K562 (cell line): ENCODE data around the gene VWA7. TPM values are rescaled to one million over a fixed set of nuclear protein-coding genes. Genes with fewer than 3 reads are reported as not detected.

Experiments used
- ATAC-seq: fragments of 200-7000 bp; cut with Tn5 transposase; 3 replicates; pipeline ENCODE4 v1.9.1; 2020; ENCODE audit warnings: moderate library complexity
- BruUV-seq: library from RNA; stranded (reverse); fragments of 400-500 nt; replicated peaks from 2 replicates; lab custom pipeline; 2021; lab: Mats Ljungman, UMichigan
- CTCF ChIA-PET: fragments of 300-600 bp; formaldehyde crosslinking; extraction: SDS; loops from one replicate; lab custom pipeline; 2021; ENCODE audit warnings: low intra/inter-chr PET ratio; lab: Yijun Ruan, JAX
- POLR2A ChIA-PET: fragments of 300-600, 350-650 bp; sonication (Branson Sonifier 250); formaldehyde crosslinking; extraction: SDS; loops from one replicate; lab custom pipeline; 2021; ENCODE audit warnings: antibody characterized with exemption, inconsistent platforms; lab: Yijun Ruan, JAX
- DNase-seq, 4 experiments: peaks; one replicate each; pipeline versions ENCODE4 v3.0.0 to v3.0.0-alpha.2; 2011 to 2018; ENCODE audit warnings: low spot score in 3 of 4, mixed read lengths in 3 of 4; ENCODE audit errors: extremely low read depth in 1 of 4
- FAIRE-seq: peaks from 2 replicates; lab custom pipeline; 2011; peaks lifted over from hg19 to GRCh38; lab: Jason Lieb, UNC
- H2AFZ ChIP-seq: 2 replicates; pipeline ENCODE4 v1.6.0; 2011; ENCODE audit warnings: low read depth, low read length, control low read depth, inconsistent platforms
- H3K27ac ChIP-seq: fragments of 200-600 bp; 3 replicates; pipeline ENCODE4 v1.8.0; 2011; ENCODE audit warnings: low read depth, mild to moderate bottlenecking, control low read depth, inconsistent platforms, low read length, moderate library complexity, mixed read lengths; ENCODE audit errors: extremely low read depth
- H3K27me3 ChIP-seq, 2 experiments: fragments of 300-600 bp in 1 of 2; 2 replicates in 1 of 2; 3 replicates in 1 of 2; pipeline versions ENCODE4 v1.6.0 to v1.8.0; 2011; ENCODE audit warnings: inconsistent platforms in 2 of 2, low read length in 2 of 2, mild to moderate bottlenecking in 1 of 2, mixed read lengths in 1 of 2, moderate library complexity in 1 of 2; ENCODE audit not compliant: control insufficient read depth in 2 of 2, insufficient read depth in 2 of 2
- H3K36me3 ChIP-seq: fragments of 300-600 bp; 3 replicates; pipeline ENCODE4 v1.8.0; 2011; ENCODE audit warnings: mild to moderate bottlenecking, low read length, inconsistent platforms; ENCODE audit not compliant: control insufficient read depth, insufficient read depth
- H3K4me1 ChIP-seq, 2 experiments: fragments of 200-600 bp in 1 of 2; replicated peaks in 1 of 2; 2 replicates in 1 of 2; 3 replicates in 1 of 2; pipeline versions ENCODE4 v1.5.1 to v1.8.0; 2011; ENCODE audit warnings: inconsistent platforms in 2 of 2, low read length in 2 of 2, mild to moderate bottlenecking in 1 of 2, mixed read lengths in 1 of 2, moderate library complexity in 1 of 2; ENCODE audit not compliant: control insufficient read depth in 2 of 2, insufficient read depth in 2 of 2
- H3K4me2 ChIP-seq: 2 replicates; pipeline ENCODE4 v1.6.1; 2011; ENCODE audit warnings: low read length, control low read depth, inconsistent platforms, mixed read lengths; ENCODE audit not compliant: insufficient read depth
- H3K4me3 ChIP-seq: fragments of 200-600 bp; sonication (generic), shearing (Covaris generic); 2 replicates; pipeline ENCODE4 v1.5.1; 2016; ENCODE audit warnings: control low read depth, inconsistent platforms
- H3K79me2 ChIP-seq: fragments of 200-600 bp; 3 replicates; pipeline ENCODE4 v1.8.0; 2011; ENCODE audit warnings: low read length, inconsistent platforms; ENCODE audit not compliant: control insufficient read depth, insufficient read depth
- H3K9ac ChIP-seq, 2 experiments: 2 replicates each; pipeline versions ENCODE4 v1.6.0 to v1.6.1; 2011; ENCODE audit warnings: low read depth in 2 of 2, low read length in 2 of 2, control low read depth in 1 of 2, inconsistent platforms in 1 of 2, mild to moderate bottlenecking in 1 of 2, mixed read lengths in 1 of 2; ENCODE audit not compliant: insufficient read depth in 1 of 2
- H3K9me1 ChIP-seq: one replicate; pipeline ENCODE4 v1.6.0; 2011; ENCODE audit warnings: inconsistent platforms, mild to moderate bottlenecking, low read length, moderate library complexity; ENCODE audit not compliant: control insufficient read depth, insufficient read depth
- H3K9me3 ChIP-seq: replicated peaks from 2 replicates; pipeline ENCODE4 v1.5.1; 2011; ENCODE audit warnings: low read depth, low read length, inconsistent platforms; ENCODE audit not compliant: control insufficient read depth, insufficient read depth
- H4K20me1 ChIP-seq: replicated peaks from 2 replicates; pipeline ENCODE4 v1.6.1; 2011; ENCODE audit warnings: low read length, inconsistent platforms, mixed read lengths; ENCODE audit not compliant: control insufficient read depth, insufficient read depth
- BRD9 ChIP-seq: fragments of 450-650 bp; IDR thresholded peaks from 2 replicates; pipeline ENCODE4 v1.6.1; 2018; ENCODE audit warnings: low read depth; ENCODE audit not compliant: partially characterized antibody
- CREB1 ChIP-seq, 2 experiments: sonication (generic) in 1 of 2; formaldehyde crosslinking in 1 of 2; IDR thresholded peaks; 2 replicates each; pipeline versions ENCODE4 v1.6.1 to v1.8.0; 2012 to 2022; ENCODE audit warnings: inconsistent platforms in 1 of 2, mild to moderate bottlenecking in 1 of 2, missing genetic modification reagents in 1 of 2, moderate library complexity in 1 of 2
- CREB3 ChIP-seq: fragments of 450-650 bp; conservative IDR thresholded peaks from 2 replicates; pipeline ENCODE4 v1.6.1; 2016; ENCODE audit warnings: missing genetic modification characterization, low read depth, mild to moderate bottlenecking, missing compliant biosample characterization, moderate library complexity
- DEAF1 ChIP-seq: fragments of 450-650 bp; formaldehyde crosslinking; IDR thresholded peaks from 2 replicates; pipeline ENCODE4 v1.4.0; 2020; ENCODE audit warnings: mild to moderate bottlenecking, moderate library complexity
- MBD2 ChIP-seq: sonication (generic); IDR thresholded peaks from 2 replicates; pipeline ENCODE4 v1.6.1; 2016; ENCODE audit warnings: low read depth, borderline replicate concordance
- PTBP1 ChIP-seq: fragments of 200-400 bp; formaldehyde crosslinking; IDR thresholded peaks from 2 replicates; pipeline ENCODE4 v1.6.1; 2017; ENCODE audit warnings: low read depth, low read length
- SMARCB1 ChIP-seq: IDR thresholded peaks from 2 replicates; pipeline ENCODE4 v1.6.1; 2011; ENCODE audit warnings: improper control_type of control experiment, low read depth; ENCODE audit not compliant: insufficient read length
- STAT5A ChIP-seq: IDR thresholded peaks from 2 replicates; pipeline ENCODE4 v1.6.1; 2012; ENCODE audit warnings: low read length, inconsistent platforms, borderline replicate concordance
- TCFL5 ChIP-seq: fragments of 250-450 bp; sonication (Bioruptor Pico); conservative IDR thresholded peaks from 2 replicates; pipeline ENCODE4 v1.6.1; 2021; ENCODE audit warnings: mild to moderate bottlenecking, moderate library complexity, matching md5 sums
- XRCC3 ChIP-seq: fragments of 450-650 bp; IDR thresholded peaks from 2 replicates; pipeline ENCODE4 v1.6.1; 2017; ENCODE audit warnings: mild to moderate bottlenecking, moderate library complexity
- YY1 ChIP-seq, 3 experiments: IDR thresholded peaks; 2 replicates each; pipeline ENCODE4 v1.6.1; 2011; ENCODE audit warnings: low read length in 2 of 3, mild to moderate bottlenecking in 2 of 3, moderate library complexity in 2 of 3, borderline replicate concordance in 1 of 3, control low read depth in 1 of 3, low read depth in 1 of 3; ENCODE audit not compliant: insufficient read depth in 3 of 3, insufficient replicate concordance in 2 of 3, control insufficient read depth in 1 of 3, insufficient read length in 1 of 3; ENCODE audit errors: extremely low read depth in 1 of 3
- ZKSCAN1 ChIP-seq: fragments of 150-350 bp; IDR thresholded peaks from 2 replicates; pipeline ENCODE4 v1.6.1; 2016; ENCODE audit warnings: low read depth, low read length
- ZMIZ1 ChIP-seq, 2 experiments: fragments of 150-350 bp in 1 of 2; IDR thresholded peaks; 2 replicates each; pipeline ENCODE4 v1.6.1; 2012 to 2016; ENCODE audit warnings: low read depth in 2 of 2, low read length in 2 of 2, mild to moderate bottlenecking in 1 of 2, moderate library complexity in 1 of 2
- WGBS: fragments of 100-300 bp; shearing (Covaris generic); methylation state at CpG from one replicate; pipeline ENCODE4 v1.1.6; 2016; ENCODE audit warnings: low coverage, mixed read lengths; ENCODE audit not compliant: insufficient coverage; ENCODE audit errors: missing lambda C conversion rate; 5-methylcytosine and 5-hydroxymethylcytosine counted together
- in situ Hi-C: fragments of 300-500 bp; cut with MboI; formaldehyde crosslinking; loops from 4 replicates; pipeline ENCODE4 v1.15.0; 2018; ENCODE audit warnings: inconsistent platforms, mixed read lengths
- intact Hi-C: fragments of 100-400 bp; cut with micrococcal nuclease; formaldehyde crosslinking; loops from 2 replicates; pipeline ENCODE4 v1.14.2; 2022
- polyA plus RNA-seq, 8 experiments: library from polyadenylated mRNA; depleted of rRNA in 4 of 8; stranded (reverse) in 5 of 8; unstranded in 3 of 8; fragments of >200 nt; fragmentation: Nextera tagmentation in 2 of 8; fragmentation: Illumina TruSeq in 1 of 8; extraction: Ambion mirVana in 2 of 8; extraction: Trizol in 1 of 8; gene quantifications; 2 replicates each; pipeline versions ENCODE4 v1.2.1 to v1.2.3, GENCODE V29; 2011 to 2014; ENCODE audit warnings: inconsistent platforms in 1 of 8, missing spikeins in 1 of 8
- total RNA-seq, 7 experiments: library from RNA; depleted of rRNA in 6 of 7; stranded (reverse); fragments of >200 nt in 6 of 7; fragmentation: Illumina TruSeq in 2 of 7; extraction: Trizol in 2 of 7; gene quantifications; 2 replicates each; pipeline versions ENCODE4 v1.2.1 to v1.2.3, GENCODE V29; 2011 to 2021; ENCODE audit warnings: low replicate concordance in 1 of 7

Gene VWA7
- total and polyA plus RNA-seq, 9 of the 15 experiments (the other 6 are each of a cell fraction or from before 2014, with no cell fraction given): 0.18 to 2.9 (median 0.95) TPM

GRCh38 chr6:31717499-31718222 lies 59.5 kb downstream of the VWA7 start:
- peak; percentile 86 for FAIRE-seq
- Histone ChIP-seq H3K9me3 (no peaks in the 10 kb centered on the region), H3K27me3 (no peaks in the 10 kb centered on the region), H3K4me2 (peak overlapping the region; percentile 40), H3K36me3 (no peaks in the 10 kb centered on the region), H3K4me1 (peaks cover 19 to 20% of the 10 kb centered on the region in 2 experiments), H3K79me2 (no peaks in the 10 kb centered on the region), H2AFZ (peak overlapping the region; percentile 80), H3K9me1 (no peaks in the 10 kb centered on the region), H3K27ac (no peak overlapping the region), H3K4me3 (no peak overlapping the region), H4K20me1 (no peaks in the 10 kb centered on the region), H3K9ac (peak overlapping the region in 1 of 2 experiments; percentile 76; a peak in 2 of 4 replicates)
- WGBS: 31% methylated on average over 10 of the region's 10 CpGs
- no TSS peak for BruUV-seq
- intact Hi-C loops: no loop called here
- POLR2A ChIA-PET: interaction anchor here (0.9 to 12.4 kb wide), 5 partner anchors 8 to 108 kb away, joined by 3 to 223 read pairs (median 4); partner anchors contain the start of genes ABHD16A, DDAH2, HSPA1A and HSPA1L
- in situ Hi-C loops: no loop called here
- DNase-seq: peak; percentile 85 to 90 (median 86)
- CTCF ChIA-PET: interaction anchor here (0.6 to 1.1 kb wide), 2 partner anchors 8 to 37 kb away, joined by 3 read pairs; partner anchors contain the start of gene LY6G5C
- peak; percentile 91 for ATAC-seq
- 0 out of 2 replicates have a peak, but pooled peaks have one; percentile 35 for TF ChIP-seq ZKSCAN1
- TF ChIP-seq STAT5A: no peak; the same call in none of the 2 replicates
- TF ChIP-seq CREB1 (IDR thresholded peaks at IDR 0.05): peak; percentile 85
- TF ChIP-seq CREB1 (CRISPR knock-in tag; IDR thresholded peaks at IDR 0.05): peak; percentile 70; the same call in 1 of the 2 replicates
- no peak for TF ChIP-seq DEAF1 (CRISPR knock-in tag)
- TF ChIP-seq CREB3 (tag): no peak
- peak in 1 of 3 experiments; percentile 76 for TF ChIP-seq YY1 (IDR thresholded peaks at IDR 0.05; ENCODE audit: borderline replicate concordance in 1 of 3, control insufficient read depth in 1 of 3, extremely low read depth in 1 of 3, insufficient read depth in 3 of 3, insufficient read length in 1 of 3, insufficient replicate concordance in 2 of 3, low read depth in 1 of 3, low read length in 2 of 3)
- no peak for TF ChIP-seq ZMIZ1 (IDR thresholded peaks at IDR 0.05; ENCODE audit: low read depth in 2 of 2, low read length in 2 of 2)
- TF ChIP-seq XRCC3: no peak
- no peak for TF ChIP-seq BRD9
- no peak for TF ChIP-seq PTBP1
- TF ChIP-seq TCFL5 (CRISPR knock-in tag): no peak
- peak; percentile 59 for TF ChIP-seq SMARCB1
- TF ChIP-seq MBD2: no peak
